Left lung (tissue), 10 donors: ENCODE data around the gene RPS6KA2. TPM values are rescaled to one million over a fixed set of nuclear protein-coding genes. Genes with fewer than 3 reads are reported as not detected.
A peak's percentile ranks its signal among the peaks of the same experiment; 100 is the strongest.
"Not testable (repeated sequence)": the region's sequence is repeated elsewhere in the genome, so short reads cannot be mapped to it uniquely, and the experiment has no call there.

Experiments used
- ATAC-seq: fragments of 200-7000 bp; cut with Tn5 transposase; one replicate; pipeline ENCODE4 v1.9.1; 2020; ENCODE audit warnings: moderate library complexity
- DNase-seq, 4 donors: peaks; one replicate each; pipeline ENCODE4 v3.0.0-alpha.2; 2013 to 2020
- H3K27ac ChIP-seq, 2 donors: fragments of 200-600 bp; sonication (generic) in 1 of 2; one replicate each; pipeline versions ENCODE4 v1.5.0 to v1.8.0; 2020 to 2021
- H3K27me3 ChIP-seq, 2 donors: fragments of 200-600 bp; sonication (generic) in 1 of 2; one replicate each; pipeline versions ENCODE4 v1.5.0 to v1.8.0; 2020 to 2021
- H3K36me3 ChIP-seq, 2 donors: fragments of 200-600 bp; sonication (generic) in 1 of 2; one replicate each; pipeline versions ENCODE4 v1.5.0 to v1.8.0; 2020 to 2021
- H3K4me1 ChIP-seq, 2 donors: fragments of 200-600 bp; one replicate each; pipeline ENCODE4 v1.8.0; 2021
- H3K4me3 ChIP-seq, 2 donors: fragments of 200-600 bp; sonication (generic) in 1 of 2; one replicate each; pipeline versions ENCODE4 v1.5.0 to v1.8.0; 2020 to 2021; ENCODE audit warnings: mild to moderate bottlenecking in 1 of 2
- H3K9me3 ChIP-seq, 2 donors: fragments of 200-600 bp; sonication (generic) in 1 of 2; one replicate each; pipeline versions ENCODE4 v1.5.0 to v1.8.0; 2020 to 2021
- CTCF ChIP-seq, 2 donors: fragments of 200-600 bp; sonication (generic) in 1 of 2; IDR thresholded peaks; one replicate each; pipeline versions ENCODE4 v1.5.0 to v1.8.0; 2021; ENCODE audit warnings: antibody characterized with exemption in 2 of 2
- intact Hi-C, 2 donors: fragments of 100-400 bp; cut with DNase I; formaldehyde crosslinking; loops; one replicate each; pipeline versions ENCODE4 v1.11.2 to v1.14.2; 2022
- polyA plus RNA-seq, 6 donors: library from polyadenylated mRNA; unstranded; fragments of 120-200 nt; gene quantifications; one replicate each; pipeline ENCODE4 v1.2.1, GENCODE V29; 2013; ENCODE audit not compliant: insufficient read length in 6 of 6
- total RNA-seq, 2 donors: library from RNA; stranded (reverse); fragmentation: NEBNext Ultra II Directional; extraction: Animal tissue kit (Norgen Biotek cat#: 25700); gene quantifications; one replicate each; pipeline ENCODE4 v1.2.1, GENCODE V29; 2021
- donor health status: DM: no; HTN: yes; CAD: no.
- donor health status: DM: no; HTN: no; CAD: no.

The RPS6KA2 gene
- total and polyA plus RNA-seq, 8 donors: 42.0 to 160 (median 48.0) TPM

GRCh38 chr6:166584853-166585429 is 42.1 kb downstream of the RPS6KA2 start:
- H3K9me3 ChIP-seq: no peaks in the 10 kb centered on the region
- peak overlapping the region in 1 of 2 donors; percentile 51 for H3K27ac ChIP-seq
- no peak overlapping the region for H3K4me3 ChIP-seq
- TF ChIP-seq CTCF (IDR thresholded peaks at IDR 0.05): no peak
- H3K27me3 ChIP-seq: no peaks in the 10 kb centered on the region
- peaks cover 5 to 38% of the 10 kb centered on the region in 2 donors for H3K4me1 ChIP-seq
- intact Hi-C loops: no loop called here
- peaks cover 0 to 4% of the 10 kb centered on the region in 2 donors for H3K36me3 ChIP-seq
- no peak for ATAC-seq
- no peak for DNase-seq

- ATAC-seq (no peak), DNase-seq (no peak)
- Histone ChIP-seq H3K9me3 (no peaks in the 10 kb centered on the region), H3K4me3 (no peak overlapping the region), H3K4me1 (peaks cover 4 to 30% of the 10 kb centered on the region in 2 donors), H3K27ac (peak overlapping the region in 1 of 2 donors; percentile 51), H3K27me3 (no peaks in the 10 kb centered on the region), H3K36me3 (peaks cover 0 to 4% of the 10 kb centered on the region in 2 donors)
- TF ChIP-seq CTCF (IDR thresholded peaks at IDR 0.05): no peak
- intact Hi-C loops: no loop called here
These were observed 42.9 kb downstream of the RPS6KA2 start for GRCh38 chr6:166584155-166584554.

GRCh38 chr6:166583230-166583965 is 43.7 kb downstream of the RPS6KA2 start:
- no peak overlapping the region for H3K4me3 ChIP-seq
- DNase-seq (no peak), ATAC-seq (no peak)
- peak overlapping the region in 1 of 2 donors; percentile 51 for H3K27ac ChIP-seq
- TF ChIP-seq CTCF (IDR thresholded peaks at IDR 0.05): no peak
- no peaks in the 10 kb centered on the region for H3K9me3 ChIP-seq
- H3K4me1 ChIP-seq: peaks cover 0 to 23% of the 10 kb centered on the region in 2 donors
- H3K36me3 ChIP-seq: peaks cover 0 to 4% of the 10 kb centered on the region in 2 donors
- intact Hi-C loops: no loop called here
- no peaks in the 10 kb centered on the region for H3K27me3 ChIP-seq

GRCh38 chr6:166582258-166582657 is 44.8 kb downstream of the RPS6KA2 start:
- H3K4me3 ChIP-seq: no peak overlapping the region
- no peak for ATAC-seq
- intact Hi-C loops: no loop called here
- no peak for TF ChIP-seq CTCF (IDR thresholded peaks at IDR 0.05)
- no peak overlapping the region for H3K27ac ChIP-seq
- H3K36me3 ChIP-seq: peaks cover 0 to 4% of the 10 kb centered on the region in 2 donors
- no peak for DNase-seq
- peaks cover 0 to 11% of the 10 kb centered on the region in 2 donors for H3K4me1 ChIP-seq
- no peaks in the 10 kb centered on the region for H3K27me3 ChIP-seq
- H3K9me3 ChIP-seq: no peaks in the 10 kb centered on the region

GRCh38 chr6:166581801-166582200 is 45.2 kb downstream of the RPS6KA2 start:
- intact Hi-C loops, ATAC-seq, H3K36me3 ChIP-seq, H3K9me3 ChIP-seq, H3K4me3 ChIP-seq, DNase-seq, H3K27me3 ChIP-seq, H3K27ac ChIP-seq: not testable (repeated sequence)
- H3K4me1 ChIP-seq: peaks cover 0 to 11% of the 10 kb centered on the region in 2 donors
